Mononuclear cell (primary cell): ENCODE measurements around the gene SPATA46. TPM values are rescaled to one million over a fixed set of nuclear protein-coding genes. Genes with fewer than 3 reads are reported as not detected.
"Not testable (repeated sequence)": the region's sequence is repeated elsewhere in the genome, so short reads cannot be mapped to it uniquely, and the experiment has no call there.

Experiments used
- H3K27me3 ChIP-seq: 2 replicates; pipeline ENCODE4 v1.6.0; 2011; ENCODE audit warnings: low read length, control low read depth; ENCODE audit not compliant: insufficient read depth
- H3K4me1 ChIP-seq: 2 replicates; pipeline ENCODE4 v1.5.1; 2011; ENCODE audit warnings: mild to moderate bottlenecking, low read length, control low read depth; ENCODE audit not compliant: insufficient read depth
- H3K4me3 ChIP-seq: 2 replicates; pipeline ENCODE4 v1.5.1; 2011; ENCODE audit warnings: mild to moderate bottlenecking, low read length, moderate library complexity
- H3K9me3 ChIP-seq: 2 replicates; pipeline ENCODE4 v1.5.1; 2011; ENCODE audit warnings: low read depth, mild to moderate bottlenecking, control low read depth, low read length
- total RNA-seq: library from RNA; depleted of rRNA; stranded (reverse); fragments of >200 nt; gene quantifications from one replicate; pipeline ENCODE4 v1.2.3, GENCODE V29; 2012

Gene SPATA46
- total RNA-seq, 1 donor = not detected

- Histone ChIP-seq H3K4me3 (no peak overlapping the region), H3K4me1 (no peaks in the 10 kb centered on the region), H3K27me3 (no peaks in the 10 kb centered on the region), H3K9me3 (no peaks in the 10 kb centered on the region)
Measured at GRCh38 chr1:162360237-162360873, 16.3 kb downstream of the SPATA46 start.

- Histone ChIP-seq H3K4me3 (no peak overlapping the region), H3K27me3 (no peaks in the 10 kb centered on the region), H3K4me1 (no peaks in the 10 kb centered on the region), H3K9me3 (no peaks in the 10 kb centered on the region)
Measured at GRCh38 chr1:162359523-162360236, 17.0 kb downstream of the SPATA46 start.

- Histone ChIP-seq H3K4me3 (no peak overlapping the region), H3K9me3 (no peaks in the 10 kb centered on the region), H3K27me3 (no peaks in the 10 kb centered on the region), H3K4me1 (no peaks in the 10 kb centered on the region)
Measured at GRCh38 chr1:162358928-162359327, 17.7 kb downstream of the SPATA46 start.

GRCh38 chr1:162357681-162358266 is 18.9 kb downstream of the SPATA46 start:
- Histone ChIP-seq H3K4me3 (no peak overlapping the region), H3K9me3 (no peaks in the 10 kb centered on the region), H3K27me3 (no peaks in the 10 kb centered on the region), H3K4me1 (no peaks in the 10 kb centered on the region)

GRCh38 chr1:162353702-162354101 is 23.0 kb downstream of the SPATA46 start:
- H3K4me1 ChIP-seq = peaks cover 5% of the 10 kb centered on the region
- no peak overlapping the region for H3K4me3 ChIP-seq
- no peaks in the 10 kb centered on the region for H3K27me3 ChIP-seq
- H3K9me3 ChIP-seq = no peaks in the 10 kb centered on the region

- no peaks in the 10 kb centered on the region for H3K9me3 ChIP-seq
- no peaks in the 10 kb centered on the region for H3K27me3 ChIP-seq
- H3K4me3 ChIP-seq = no peak overlapping the region
- H3K4me1 ChIP-seq = peaks cover 5% of the 10 kb centered on the region
Measured at GRCh38 chr1:162353078-162353477, 23.6 kb downstream of the SPATA46 start.

- not testable (repeated sequence) for H3K9me3 ChIP-seq, H3K27me3 ChIP-seq, H3K4me3 ChIP-seq, H3K4me1 ChIP-seq
Measured at GRCh38 chr1:162351874-162352273, 24.8 kb downstream of the SPATA46 start.

GRCh38 chr1:162351246-162351842 is 25.3 kb downstream of the SPATA46 start:
- Histone ChIP-seq H3K27me3 (no peaks in the 10 kb centered on the region), H3K4me1 (peaks cover 5% of the 10 kb centered on the region), H3K9me3 (no peaks in the 10 kb centered on the region), H3K4me3 (no peak overlapping the region)

GRCh38 chr1:162349635-162350330 is 26.9 kb downstream of the SPATA46 start:
- Histone ChIP-seq H3K4me1 (peaks cover 5% of the 10 kb centered on the region), H3K27me3 (no peaks in the 10 kb centered on the region), H3K9me3 (no peaks in the 10 kb centered on the region), H3K4me3 (no peak overlapping the region)

GRCh38 chr1:162347281-162347680 is 29.4 kb downstream of the SPATA46 start:
- peaks cover 9% of the 10 kb centered on the region for H3K4me1 ChIP-seq
- no peaks in the 10 kb centered on the region for H3K9me3 ChIP-seq
- no peak overlapping the region for H3K4me3 ChIP-seq
- no peaks in the 10 kb centered on the region for H3K27me3 ChIP-seq

GRCh38 chr1:162343470-162343869 is 33.2 kb downstream of the SPATA46 start:
- Histone ChIP-seq H3K4me1 (peaks cover 4% of the 10 kb centered on the region), H3K4me3 (no peak overlapping the region), H3K9me3 (no peaks in the 10 kb centered on the region), H3K27me3 (no peaks in the 10 kb centered on the region)

GRCh38 chr1:162342452-162342983 is 34.1 kb downstream of the SPATA46 start:
- H3K4me3 ChIP-seq = no peak overlapping the region
- no peaks in the 10 kb centered on the region for H3K27me3 ChIP-seq
- no peaks in the 10 kb centered on the region for H3K9me3 ChIP-seq
- H3K4me1 ChIP-seq = peaks cover 4% of the 10 kb centered on the region

GRCh38 chr1:162336621-162337285 is 39.9 kb downstream of the SPATA46 start:
- no peak overlapping the region for H3K4me3 ChIP-seq

GRCh38 chr1:162335126-162335525 is 41.5 kb downstream of the SPATA46 start:
- H3K9me3 ChIP-seq = no peaks in the 10 kb centered on the region
- no peaks in the 10 kb centered on the region for H3K27me3 ChIP-seq
- H3K4me3 ChIP-seq = no peak overlapping the region
- peaks cover 23% of the 10 kb centered on the region for H3K4me1 ChIP-seq

More at GRCh38 chr1:162336621-162337285, 39.9 kb downstream of the SPATA46 start:
- no peaks in the 10 kb centered on the region for H3K9me3 ChIP-seq
- no peaks in the 10 kb centered on the region for H3K27me3 ChIP-seq
- peaks cover 23% of the 10 kb centered on the region for H3K4me1 ChIP-seq
